Thyroid gland (tissue), 4 donors: Measurements from ENCODE around the gene POF1B.

Experiments used
- POLR2A ChIP-seq, 2 donors: fragments of 450-650 bp; IDR thresholded peaks; one replicate each; pipeline ENCODE4 v1.6.1; 2017; ENCODE audit warnings: antibody characterized with exemption in 2 of 2, mild to moderate bottlenecking in 2 of 2, moderate library complexity in 1 of 2
- TF ChIP-seq, protein P1 (sequence below), 6 experiments: fragments of 200-600 bp in 3 of 6; fragments of 450-650 bp in 3 of 6; sonication (generic) in 3 of 6; IDR thresholded peaks; one replicate each; pipeline ENCODE4 v1.5.1; 2016 to 2019; ENCODE audit warnings: antibody characterized with exemption in 6 of 6, mild to moderate bottlenecking in 2 of 6, inconsistent platforms in 1 of 6, moderate library complexity in 1 of 6

DNA sequence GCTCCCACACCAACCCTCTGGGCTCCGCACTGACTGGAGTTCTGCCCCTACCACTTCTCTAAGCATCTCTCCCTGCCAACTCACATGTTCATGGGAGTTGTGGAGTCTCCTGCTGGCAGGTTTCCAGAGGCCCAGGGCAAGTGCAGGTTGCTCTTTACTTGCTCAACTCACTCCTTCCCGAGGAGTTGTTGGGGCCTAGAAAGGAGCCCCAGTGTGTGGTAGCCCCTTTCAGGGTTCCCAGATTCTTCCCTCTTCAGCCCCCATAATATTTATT, 52.5 kb downstream of the POF1B start:
- TF ChIP-seq, protein P1, sequence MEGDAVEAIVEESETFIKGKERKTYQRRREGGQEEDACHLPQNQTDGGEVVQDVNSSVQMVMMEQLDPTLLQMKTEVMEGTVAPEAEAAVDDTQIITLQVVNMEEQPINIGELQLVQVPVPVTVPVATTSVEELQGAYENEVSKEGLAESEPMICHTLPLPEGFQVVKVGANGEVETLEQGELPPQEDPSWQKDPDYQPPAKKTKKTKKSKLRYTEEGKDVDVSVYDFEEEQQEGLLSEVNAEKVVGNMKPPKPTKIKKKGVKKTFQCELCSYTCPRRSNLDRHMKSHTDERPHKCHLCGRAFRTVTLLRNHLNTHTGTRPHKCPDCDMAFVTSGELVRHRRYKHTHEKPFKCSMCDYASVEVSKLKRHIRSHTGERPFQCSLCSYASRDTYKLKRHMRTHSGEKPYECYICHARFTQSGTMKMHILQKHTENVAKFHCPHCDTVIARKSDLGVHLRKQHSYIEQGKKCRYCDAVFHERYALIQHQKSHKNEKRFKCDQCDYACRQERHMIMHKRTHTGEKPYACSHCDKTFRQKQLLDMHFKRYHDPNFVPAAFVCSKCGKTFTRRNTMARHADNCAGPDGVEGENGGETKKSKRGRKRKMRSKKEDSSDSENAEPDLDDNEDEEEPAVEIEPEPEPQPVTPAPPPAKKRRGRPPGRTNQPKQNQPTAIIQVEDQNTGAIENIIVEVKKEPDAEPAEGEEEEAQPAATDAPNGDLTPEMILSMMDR (IDR thresholded peaks at IDR 0.05) = no peak
- no peak for TF ChIP-seq POLR2A (IDR thresholded peaks at IDR 0.05)
